Measurements from ENCODE around the gene APCDD1.

DNA sequence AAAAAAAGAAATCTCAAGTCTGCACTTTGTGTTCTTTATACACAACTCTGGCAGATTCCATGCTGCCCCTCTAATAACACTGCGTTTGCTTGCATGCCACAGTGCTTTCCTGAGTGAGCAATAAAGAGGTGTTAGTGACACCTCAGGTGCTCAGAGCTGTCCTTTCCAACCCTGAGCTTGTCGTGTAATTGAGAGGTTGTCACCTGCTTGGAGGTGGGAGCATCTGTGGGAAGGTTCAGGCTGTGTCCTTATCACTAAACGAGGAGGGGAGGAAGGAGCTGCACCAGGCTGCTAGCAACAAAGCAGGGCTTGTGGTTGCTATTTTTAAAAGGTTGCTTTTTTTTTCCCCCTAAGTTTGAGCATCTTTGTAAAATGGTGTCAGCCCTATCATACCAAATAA, 31.9 kb downstream of the APCDD1 start:
- TF ChIP-seq CTCF (conservative IDR thresholded peaks at IDR 0.05; ENCODE audit: low read depth, low read length) (no peak), EZH2 (IDR thresholded peaks at IDR 0.05; ENCODE audit: borderline replicate concordance, low read depth, low read length, poor library complexity, severe bottlenecking) (no peak)
